Keratinocyte (primary cell): Measurements from ENCODE around the gene GRB10. TPM values are rescaled to one million over a fixed set of nuclear protein-coding genes. Genes with fewer than 3 reads are reported as not detected.

Experiments
- DNase-seq: peaks from one replicate; pipeline ENCODE4 v3.0.0-alpha.2; 2011; ENCODE audit warnings: low read depth, missing footprints, low spot score
- FAIRE-seq: peaks from 2 replicates; lab custom pipeline; 2011; peaks lifted over from hg19 to GRCh38; lab: Jason Lieb, UNC
- H2AFZ ChIP-seq: 2 replicates; pipeline ENCODE4 v1.6.0; 2012; ENCODE audit warnings: low read length, control low read depth, inconsistent platforms; ENCODE audit not compliant: control insufficient read depth
- H3K27ac ChIP-seq: 2 replicates; pipeline ENCODE4 v1.5.1; 2011; ENCODE audit warnings: low read length; ENCODE audit not compliant: control insufficient read depth, insufficient read depth
- H3K27me3 ChIP-seq: 3 replicates; pipeline ENCODE4 v1.6.0; 2011; ENCODE audit warnings: low read length; ENCODE audit not compliant: control insufficient read depth, insufficient read depth; ENCODE audit errors: extremely low read depth
- H3K36me3 ChIP-seq, 2 experiments: 2 replicates in 1 of 2; 3 replicates in 1 of 2; pipeline ENCODE4 v1.5.1; 2011; ENCODE audit warnings: low read length in 2 of 2, mild to moderate bottlenecking in 1 of 2; ENCODE audit not compliant: control insufficient read depth in 2 of 2, insufficient read depth in 2 of 2; ENCODE audit errors: extremely low read depth in 1 of 2
- H3K4me1 ChIP-seq: 3 replicates; pipeline ENCODE4 v1.5.1; 2011; ENCODE audit warnings: low read length; ENCODE audit not compliant: control insufficient read depth, insufficient read depth; ENCODE audit errors: extremely low read depth
- H3K4me2 ChIP-seq: 3 replicates; pipeline ENCODE4 v1.6.0; 2011; ENCODE audit warnings: low read depth, low read length; ENCODE audit not compliant: control insufficient read depth, insufficient read depth; ENCODE audit errors: extremely low read depth
- H3K4me3 ChIP-seq, 3 experiments: fragments of 200-600 bp in 1 of 3; sonication (generic) in 1 of 3; 2 replicates in 2 of 3; 3 replicates in 1 of 3; pipeline ENCODE4 v1.5.1; 2011 to 2016; ENCODE audit warnings: low read length in 3 of 3, mild to moderate bottlenecking in 3 of 3, control low read depth in 2 of 3, inconsistent platforms in 1 of 3, low read depth in 1 of 3, mixed read lengths in 1 of 3, mixed run types in 1 of 3, moderate library complexity in 1 of 3; ENCODE audit not compliant: control insufficient read depth in 2 of 3, insufficient read depth in 2 of 3; ENCODE audit errors: extremely low read depth in 1 of 3
- H3K79me2 ChIP-seq: 2 replicates; pipeline ENCODE4 v1.6.0; 2012; ENCODE audit warnings: low read length; ENCODE audit not compliant: control insufficient read depth, insufficient read depth
- H3K9ac ChIP-seq: 3 replicates; pipeline ENCODE4 v1.6.0; 2011; ENCODE audit warnings: low read length; ENCODE audit not compliant: control insufficient read depth, insufficient read depth; ENCODE audit errors: extremely low read depth
- H3K9me1 ChIP-seq: 3 replicates; pipeline ENCODE4 v1.6.0; 2011; ENCODE audit warnings: low read length; ENCODE audit not compliant: control insufficient read depth, insufficient read depth; ENCODE audit errors: extremely low read depth
- H3K9me3 ChIP-seq: 2 replicates; pipeline ENCODE4 v1.5.1; 2012; ENCODE audit warnings: low read depth, low read length; ENCODE audit not compliant: control insufficient read depth
- H4K20me1 ChIP-seq: 3 replicates; pipeline ENCODE4 v1.6.0; 2011; ENCODE audit warnings: low read length; ENCODE audit not compliant: control insufficient read depth, insufficient read depth; ENCODE audit errors: extremely low read depth
- CTCF ChIP-seq, 3 experiments: IDR thresholded peaks in 1 of 3; conservative IDR thresholded peaks in 1 of 3; optimal IDR thresholded peaks in 1 of 3; 2 replicates in 2 of 3; 3 replicates in 1 of 3; pipeline versions ENCODE3 to v1.5.1; 2011; ENCODE audit warnings: low read length in 3 of 3, mild to moderate bottlenecking in 3 of 3, moderate library complexity in 2 of 3, control low read depth in 1 of 3, inconsistent platforms in 1 of 3; ENCODE audit not compliant: insufficient read depth in 2 of 3; ENCODE audit errors: extremely low read depth in 1 of 3
- EZH2 ChIP-seq: IDR thresholded peaks from one replicate; pipeline ENCODE4 v1.6.1; 2012; ENCODE audit warnings: inconsistent platforms, mild to moderate bottlenecking, low read length, moderate library complexity
- dilution Hi-C: fragments of 300-500 bp; cut with MboI; formaldehyde crosslinking; loops from one replicate; pipeline ENCODE4 v1.7.0; 2020; ENCODE audit warnings: low sequenced_read_pairs; ENCODE audit not compliant: extremely low pct_ligation_motif_present
- polyA plus RNA-seq, 5 experiments: library from polyadenylated mRNA; depleted of rRNA in 3 of 5; stranded (reverse) in 3 of 5; stranded (forward) in 1 of 5; unstranded in 1 of 5; fragments of >200 nt; gene quantifications; 1 replicate in 1 of 5; 2 replicates in 3 of 5; 3 replicates in 1 of 5; pipeline versions ENCODE4 v1.2.1 to v1.2.3, GENCODE V29; 2011 to 2012; ENCODE audit warnings: missing spikeins in 2 of 5, low read depth in 1 of 5, low replicate concordance in 1 of 5

Gene GRB10
- polyA plus RNA-seq, 1 donor (not counting 4 experiments of a cell fraction or from before 2014, with no cell fraction given): 4.4 TPM

- Histone ChIP-seq H3K9me3 (no peaks in the 10 kb centered on the region), H3K27me3 (no peaks in the 10 kb centered on the region), H3K4me3 (no peak overlapping the region), H3K79me2 (no peaks in the 10 kb centered on the region), H3K4me1 (peaks cover 9% of the 10 kb centered on the region), H3K27ac (no peak overlapping the region), H3K9me1 (no peaks in the 10 kb centered on the region), H4K20me1 (no peaks in the 10 kb centered on the region), H3K36me3 (no peaks in the 10 kb centered on the region), H2AFZ (no peak overlapping the region), H3K9ac (no peak overlapping the region), H3K4me2 (no peak overlapping the region)
- DNase-seq (no peak), FAIRE-seq (no peak)
- dilution Hi-C loops: no loop called here
- no peak for TF ChIP-seq CTCF (optimal IDR thresholded peaks at IDR 0.05 in 1 of 3, IDR thresholded peaks at IDR 0.05 in 1 of 3, conservative IDR thresholded peaks at IDR 0.05 in 1 of 3; ENCODE audit: extremely low read depth in 1 of 3, insufficient read depth in 2 of 3, low read length in 3 of 3)
- TF ChIP-seq EZH2: no peak
These were observed 134.6 kb downstream of the GRB10 start for GRCh38 chr7:50648076-50648475.

- Histone ChIP-seq H3K27me3 (no peaks in the 10 kb centered on the region), H3K4me1 (peaks cover 9% of the 10 kb centered on the region), H3K27ac (no peak overlapping the region), H3K9me3 (no peaks in the 10 kb centered on the region), H3K9ac (no peak overlapping the region), H3K36me3 (no peaks in the 10 kb centered on the region), H3K79me2 (no peaks in the 10 kb centered on the region), H3K9me1 (no peaks in the 10 kb centered on the region), H2AFZ (no peak overlapping the region), H4K20me1 (no peaks in the 10 kb centered on the region), H3K4me3 (no peak overlapping the region), H3K4me2 (no peak overlapping the region)
- no peak for DNase-seq
- TF ChIP-seq CTCF (optimal IDR thresholded peaks at IDR 0.05 in 1 of 3, IDR thresholded peaks at IDR 0.05 in 1 of 3, conservative IDR thresholded peaks at IDR 0.05 in 1 of 3; ENCODE audit: extremely low read depth in 1 of 3, insufficient read depth in 2 of 3, low read length in 3 of 3) (no peak), EZH2 (no peak)
- no peak for FAIRE-seq
- dilution Hi-C loops: no loop called here
These were observed 135.3 kb downstream of the GRB10 start for GRCh38 chr7:50647286-50647980.
